KMS-11 (cell line): Measurements from ENCODE around the gene TAS1R3.

Source experiments
- H2AFZ ChIP-seq: fragments of 200-600 bp; sonication (generic); 2 replicates; pipeline ENCODE4 v1.6.1; 2016; ENCODE audit warnings: antibody characterized with exemption, mixed run types, low read depth
- H3K27ac ChIP-seq: fragments of 200-600 bp; sonication (generic); 2 replicates; pipeline ENCODE4 v1.6.1; 2016; ENCODE audit warnings: mild to moderate bottlenecking, mixed run types
- H3K27me3 ChIP-seq: fragments of 200-600 bp; sonication (generic); 2 replicates; pipeline ENCODE4 v1.6.1; 2017; ENCODE audit warnings: mild to moderate bottlenecking, low read depth, mixed run types, moderate library complexity; ENCODE audit not compliant: insufficient read depth
- H3K36me3 ChIP-seq: fragments of 200-600 bp; sonication (generic); 2 replicates; pipeline ENCODE4 v1.6.1; 2017; ENCODE audit warnings: mild to moderate bottlenecking, mixed run types; ENCODE audit not compliant: insufficient read depth
- H3K4me1 ChIP-seq: fragments of 200-600 bp; sonication (generic); 2 replicates; pipeline ENCODE4 v1.6.1; 2016; ENCODE audit warnings: mild to moderate bottlenecking, low read depth, mixed run types; ENCODE audit not compliant: poor library complexity, severe bottlenecking
- H3K4me2 ChIP-seq: fragments of 200-600 bp; sonication (generic); 2 replicates; pipeline ENCODE4 v1.7.0; 2016; ENCODE audit warnings: mild to moderate bottlenecking, mixed run types
- H3K4me3 ChIP-seq: fragments of 200-600 bp; sonication (generic); IDR thresholded peaks from 2 replicates; pipeline ENCODE4 v1.6.1; 2017; ENCODE audit warnings: low read depth, low read length, mixed read lengths; ENCODE audit not compliant: insufficient read depth
- H3K79me2 ChIP-seq: fragments of 200-600 bp; sonication (generic); 2 replicates; pipeline ENCODE4 v1.6.1; 2016; ENCODE audit warnings: low read depth, mixed run types; ENCODE audit not compliant: insufficient read depth
- H3K9ac ChIP-seq: fragments of 200-600 bp; sonication (generic); 2 replicates; pipeline ENCODE4 v1.6.1; 2016; ENCODE audit warnings: mild to moderate bottlenecking, mixed run types
- H4K20me1 ChIP-seq: fragments of 200-600 bp; sonication (generic); 2 replicates; pipeline ENCODE4 v1.6.1; 2016; ENCODE audit warnings: mild to moderate bottlenecking, mixed run types; ENCODE audit not compliant: insufficient read depth
- TF ChIP-seq, protein P1 (sequence below): fragments of 200-600 bp; sonication (generic); conservative IDR thresholded peaks from 2 replicates; pipeline ENCODE4 v1.6.1; 2017; ENCODE audit warnings: low read depth, mild to moderate bottlenecking, antibody characterized with exemption, low read length, moderate library complexity, mixed read lengths

Gene TAS1R3

DNA sequence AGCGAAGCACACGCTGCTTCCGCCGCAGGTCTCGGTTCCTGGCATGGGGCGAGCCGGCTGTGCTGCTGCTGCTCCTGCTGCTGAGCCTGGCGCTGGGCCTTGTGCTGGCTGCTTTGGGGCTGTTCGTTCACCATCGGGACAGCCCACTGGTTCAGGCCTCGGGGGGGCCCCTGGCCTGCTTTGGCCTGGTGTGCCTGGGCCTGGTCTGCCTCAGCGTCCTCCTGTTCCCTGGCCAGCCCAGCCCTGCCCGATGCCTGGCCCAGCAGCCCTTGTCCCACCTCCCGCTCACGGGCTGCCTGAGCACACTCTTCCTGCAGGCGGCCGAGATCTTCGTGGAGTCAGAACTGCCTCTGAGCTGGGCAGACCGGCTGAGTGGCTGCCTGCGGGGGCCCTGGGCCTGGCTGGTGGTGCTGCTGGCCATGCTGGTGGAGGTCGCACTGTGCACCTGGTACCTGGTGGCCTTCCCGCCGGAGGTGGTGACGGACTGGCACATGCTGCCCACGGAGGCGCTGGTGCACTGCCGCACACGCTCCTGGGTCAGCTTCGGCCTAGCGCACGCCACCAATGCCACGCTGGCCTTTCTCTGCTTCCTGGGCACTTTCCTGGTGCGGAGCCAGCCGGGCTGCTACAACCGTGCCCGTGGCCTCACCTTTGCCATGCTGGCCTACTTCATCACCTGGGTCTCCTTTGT lies 2.6 kb downstream of the TAS1R3 start:
- no peaks in the 10 kb centered on the region for H4K20me1 ChIP-seq

DNA sequence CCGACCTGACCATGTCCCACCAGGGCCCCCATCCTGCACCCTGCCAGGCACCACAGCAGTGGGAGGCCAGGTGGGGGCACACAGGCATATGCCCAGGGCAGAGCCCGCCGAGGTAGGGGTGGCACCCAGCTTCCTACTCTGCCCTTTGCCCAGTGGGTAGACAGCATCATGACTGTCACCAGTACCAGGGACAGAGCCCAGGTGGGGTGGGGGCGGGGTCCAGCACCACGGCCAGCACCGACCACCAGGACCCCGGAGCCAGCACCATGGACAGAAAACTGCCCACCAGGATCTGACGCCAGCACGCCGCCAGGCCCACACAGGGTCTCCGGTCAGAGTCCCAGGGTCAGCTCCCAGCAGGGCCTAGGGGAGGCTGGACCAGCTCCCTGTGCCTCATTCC lies 3.8 kb downstream of the TAS1R3 start:
- H4K20me1 ChIP-seq = no peaks in the 10 kb centered on the region
- no peaks in the 10 kb centered on the region for H3K4me1 ChIP-seq
- no peak overlapping the region for H3K27ac ChIP-seq
- no peak overlapping the region for H3K4me2 ChIP-seq
- no peak overlapping the region for H3K9ac ChIP-seq
- H3K27me3 ChIP-seq = no peaks in the 10 kb centered on the region
- no peaks in the 10 kb centered on the region for H3K79me2 ChIP-seq
- H2AFZ ChIP-seq = no peak overlapping the region
- TF ChIP-seq, protein P1, sequence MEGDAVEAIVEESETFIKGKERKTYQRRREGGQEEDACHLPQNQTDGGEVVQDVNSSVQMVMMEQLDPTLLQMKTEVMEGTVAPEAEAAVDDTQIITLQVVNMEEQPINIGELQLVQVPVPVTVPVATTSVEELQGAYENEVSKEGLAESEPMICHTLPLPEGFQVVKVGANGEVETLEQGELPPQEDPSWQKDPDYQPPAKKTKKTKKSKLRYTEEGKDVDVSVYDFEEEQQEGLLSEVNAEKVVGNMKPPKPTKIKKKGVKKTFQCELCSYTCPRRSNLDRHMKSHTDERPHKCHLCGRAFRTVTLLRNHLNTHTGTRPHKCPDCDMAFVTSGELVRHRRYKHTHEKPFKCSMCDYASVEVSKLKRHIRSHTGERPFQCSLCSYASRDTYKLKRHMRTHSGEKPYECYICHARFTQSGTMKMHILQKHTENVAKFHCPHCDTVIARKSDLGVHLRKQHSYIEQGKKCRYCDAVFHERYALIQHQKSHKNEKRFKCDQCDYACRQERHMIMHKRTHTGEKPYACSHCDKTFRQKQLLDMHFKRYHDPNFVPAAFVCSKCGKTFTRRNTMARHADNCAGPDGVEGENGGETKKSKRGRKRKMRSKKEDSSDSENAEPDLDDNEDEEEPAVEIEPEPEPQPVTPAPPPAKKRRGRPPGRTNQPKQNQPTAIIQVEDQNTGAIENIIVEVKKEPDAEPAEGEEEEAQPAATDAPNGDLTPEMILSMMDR = no peak
- no peak overlapping the region for H3K4me3 ChIP-seq
- H3K36me3 ChIP-seq = no peaks in the 10 kb centered on the region

More for the DNA sequence above, 2.6 kb downstream of the TAS1R3 start:
- TF ChIP-seq, protein P1 = no peak
- no peaks in the 10 kb centered on the region for H3K4me1 ChIP-seq
- H3K4me3 ChIP-seq = no peak overlapping the region
- no peak overlapping the region for H2AFZ ChIP-seq
- no peak overlapping the region for H3K27ac ChIP-seq
- no peaks in the 10 kb centered on the region for H3K36me3 ChIP-seq
- no peak overlapping the region for H3K4me2 ChIP-seq
- no peaks in the 10 kb centered on the region for H3K27me3 ChIP-seq
- H3K9ac ChIP-seq = no peak overlapping the region
- no peaks in the 10 kb centered on the region for H3K79me2 ChIP-seq

DNA sequence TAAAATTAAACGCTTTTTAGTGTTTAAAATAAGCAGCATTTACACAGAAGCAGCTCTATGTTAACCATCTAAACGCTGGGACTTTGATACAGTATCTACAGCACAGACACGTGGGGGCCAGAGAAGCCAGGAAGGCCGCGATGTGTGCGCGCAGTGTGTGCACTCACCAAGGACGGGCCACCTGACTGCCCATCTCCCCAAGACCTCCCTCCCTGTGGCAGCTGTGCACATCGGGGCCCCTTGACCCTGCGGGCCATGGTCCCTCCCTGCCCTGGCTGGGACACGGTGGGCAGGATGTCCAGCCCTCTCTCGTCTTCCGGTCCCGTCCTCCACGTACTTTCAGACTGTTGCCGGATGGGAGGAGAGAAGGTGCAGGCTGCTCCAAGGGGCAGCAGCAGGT lies 4.2 kb downstream of the TAS1R3 start:
- Histone ChIP-seq H3K27me3 (no peaks in the 10 kb centered on the region), H3K4me2 (no peak overlapping the region), H3K36me3 (no peaks in the 10 kb centered on the region), H3K27ac (no peak overlapping the region), H3K4me3 (no peak overlapping the region), H3K9ac (no peak overlapping the region), H3K4me1 (no peaks in the 10 kb centered on the region), H3K79me2 (no peaks in the 10 kb centered on the region), H4K20me1 (no peaks in the 10 kb centered on the region), H2AFZ (no peak overlapping the region)
- TF ChIP-seq, protein P1 = no peak

DNA sequence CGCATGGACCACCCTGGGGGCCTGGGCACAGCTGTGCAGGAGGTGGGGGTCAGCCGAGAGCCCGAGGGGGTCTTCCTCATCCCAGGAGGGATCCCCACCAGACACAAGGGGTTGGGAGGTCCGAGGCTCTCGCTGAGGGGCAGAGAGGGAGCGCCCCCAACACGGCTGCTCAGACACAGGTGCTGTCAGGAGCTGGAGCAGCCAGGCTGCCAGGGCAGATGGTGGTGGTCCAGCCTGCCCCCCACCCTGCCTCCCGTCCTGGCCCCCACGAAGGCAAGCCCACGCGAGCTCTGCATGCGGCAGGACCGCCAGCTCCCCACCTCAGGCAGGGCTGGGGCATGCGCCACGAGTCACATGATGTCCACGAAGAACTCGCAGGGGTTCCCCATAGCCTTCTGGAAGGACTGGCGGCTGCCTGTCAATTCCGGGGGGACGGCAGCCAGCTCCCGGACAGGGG lies 4.7 kb downstream of the TAS1R3 start:
- Histone ChIP-seq H2AFZ (no peak overlapping the region), H3K4me1 (no peaks in the 10 kb centered on the region), H3K9ac (no peak overlapping the region), H3K27me3 (no peaks in the 10 kb centered on the region), H3K4me3 (no peak overlapping the region), H3K79me2 (no peaks in the 10 kb centered on the region), H4K20me1 (no peaks in the 10 kb centered on the region), H3K36me3 (no peaks in the 10 kb centered on the region), H3K27ac (no peak overlapping the region), H3K4me2 (no peak overlapping the region)
- TF ChIP-seq, protein P1 = no peak
